GM21529 (cell line): ENCODE measurements around the gene RPS6KA2.
"Not testable (repeated sequence)": the region's sequence is repeated elsewhere in the genome, so short reads cannot be mapped to it uniquely, and the experiment has no call there.

Source experiments
- ATAC-seq: cut with Tn5 transposase; IDR thresholded peaks from one replicate; pipeline ENCODE4 v1.9.1; 2021; ENCODE audit not compliant: unreplicated experiment

Gene RPS6KA2

DNA sequence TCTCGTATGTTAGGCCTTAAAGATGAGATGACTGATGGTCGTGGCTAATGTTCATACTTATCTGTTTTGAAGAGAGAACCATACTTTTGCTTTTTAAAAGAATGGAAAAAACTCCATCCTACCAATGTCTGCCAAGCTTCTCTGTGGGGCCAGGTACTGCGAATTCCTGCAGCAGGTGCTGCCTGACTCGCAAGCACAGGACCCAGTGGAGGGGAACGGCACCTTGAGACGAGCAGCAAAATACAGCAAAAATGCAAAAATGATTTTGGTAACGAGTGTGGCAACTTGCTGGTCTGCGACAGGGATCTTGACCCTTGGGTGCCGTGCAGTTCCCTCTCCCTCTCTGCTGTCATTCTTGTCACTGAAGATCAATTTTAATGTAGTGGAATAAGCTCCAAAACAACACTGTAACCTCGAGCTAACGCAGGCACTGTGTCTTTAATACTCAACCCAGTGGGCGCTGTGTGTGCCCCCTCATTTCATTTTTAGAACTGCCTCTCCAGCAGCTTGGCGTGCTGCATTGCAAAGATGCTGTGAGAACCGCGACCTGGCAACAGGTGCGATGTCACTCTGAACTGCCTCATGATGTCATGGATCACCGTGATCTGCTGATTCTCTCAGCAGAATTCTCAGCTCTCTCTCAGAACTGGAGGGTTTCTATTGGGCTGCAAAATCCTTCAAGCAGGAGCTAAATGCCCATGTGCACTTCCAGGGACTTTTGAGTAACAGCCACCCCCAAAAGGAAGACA, 92.2 kb downstream of the RPS6KA2 start:
- no peak for ATAC-seq

DNA sequence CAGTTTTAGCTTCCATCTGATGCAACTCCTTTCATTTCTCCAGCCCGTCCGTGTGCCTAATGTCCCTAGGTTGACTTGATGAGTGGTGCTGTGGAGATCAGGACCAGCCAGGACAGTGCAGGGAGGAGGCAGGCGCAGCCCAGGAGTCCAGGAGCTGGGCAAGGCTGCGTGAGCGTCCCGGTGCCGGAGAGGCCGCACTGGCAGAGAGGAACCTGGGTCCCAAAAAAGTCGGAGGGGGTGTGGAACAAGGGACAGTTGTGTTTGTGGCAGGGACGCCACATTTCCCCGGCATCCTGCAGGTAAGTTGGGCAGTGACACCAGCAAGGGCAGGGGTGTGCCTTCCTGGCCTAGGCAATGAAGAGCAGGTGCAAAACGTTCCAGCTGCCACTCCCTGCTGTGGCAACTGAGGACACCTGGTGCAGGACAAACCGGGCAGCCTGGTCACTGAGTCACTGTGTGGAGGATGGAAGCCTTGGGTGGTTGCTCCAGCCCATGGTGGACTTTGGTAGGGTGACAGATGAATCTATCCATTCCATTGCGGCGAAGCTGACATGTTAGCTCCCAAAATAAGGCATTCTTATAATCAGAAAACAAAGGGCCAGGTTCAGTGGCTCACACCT, 93.7 kb downstream of the RPS6KA2 start:
- ATAC-seq: no peak

DNA sequence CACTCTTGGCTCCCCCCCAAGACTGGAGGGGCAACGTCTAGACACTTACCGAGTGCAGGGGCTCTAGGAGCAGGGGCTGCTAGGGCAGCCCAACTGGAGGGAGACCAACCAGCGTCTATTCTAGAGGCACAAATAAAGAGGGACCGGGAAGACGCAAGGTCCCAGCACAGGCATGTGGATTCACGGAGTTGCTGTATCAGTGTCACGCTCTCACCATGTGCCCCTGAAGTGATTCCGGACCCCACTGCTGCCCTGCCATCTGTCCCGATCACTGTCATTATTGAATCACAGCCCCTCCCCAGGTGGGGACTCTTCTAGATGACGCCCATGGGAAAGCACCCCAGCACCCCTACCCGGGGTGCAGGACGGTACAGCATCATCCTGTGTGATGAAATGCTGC, 94.7 kb downstream of the RPS6KA2 start:
- no peak for ATAC-seq

DNA sequence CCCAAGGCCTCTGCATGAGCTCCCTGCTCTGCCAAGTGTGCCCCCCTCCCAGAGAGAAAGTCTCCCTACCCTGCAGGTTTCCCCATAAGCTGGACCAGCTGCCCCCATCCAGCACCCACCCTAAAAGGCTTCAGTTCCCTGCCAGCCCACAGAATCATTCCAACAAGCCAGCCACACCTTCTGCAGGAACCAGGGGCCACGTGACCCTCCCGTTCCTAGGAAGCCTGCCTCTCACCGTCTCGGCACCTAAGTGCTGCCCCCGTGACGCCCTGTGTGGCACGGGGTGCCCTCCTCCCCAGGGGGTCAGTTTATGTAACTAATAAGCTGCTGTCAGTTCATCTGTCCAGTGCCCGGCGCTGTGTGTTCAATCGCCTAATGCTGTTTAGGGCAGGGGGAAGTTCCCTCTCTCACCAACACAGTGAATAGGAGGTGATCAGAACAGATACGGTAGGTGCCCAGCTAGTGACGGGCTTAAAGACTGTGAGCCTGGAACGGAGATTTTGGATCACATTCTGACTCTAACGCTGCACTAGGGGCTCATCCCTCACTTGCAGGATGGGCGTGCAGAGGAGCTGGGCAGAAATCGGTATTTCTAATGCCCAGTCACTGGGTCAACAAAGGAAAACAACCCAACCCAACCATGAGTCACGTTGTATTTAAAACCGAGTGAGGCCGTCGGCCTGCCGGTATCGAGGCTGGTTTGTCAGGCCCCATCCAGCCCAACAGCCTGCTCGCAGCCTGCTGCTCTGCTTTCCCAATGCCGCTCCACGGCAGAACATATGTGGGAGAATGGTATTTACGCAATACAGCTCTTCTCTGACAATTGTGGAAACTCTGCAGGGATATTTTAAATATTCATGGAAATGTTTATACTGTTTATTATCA, 96.6 kb downstream of the RPS6KA2 start:
- no peak for ATAC-seq

DNA sequence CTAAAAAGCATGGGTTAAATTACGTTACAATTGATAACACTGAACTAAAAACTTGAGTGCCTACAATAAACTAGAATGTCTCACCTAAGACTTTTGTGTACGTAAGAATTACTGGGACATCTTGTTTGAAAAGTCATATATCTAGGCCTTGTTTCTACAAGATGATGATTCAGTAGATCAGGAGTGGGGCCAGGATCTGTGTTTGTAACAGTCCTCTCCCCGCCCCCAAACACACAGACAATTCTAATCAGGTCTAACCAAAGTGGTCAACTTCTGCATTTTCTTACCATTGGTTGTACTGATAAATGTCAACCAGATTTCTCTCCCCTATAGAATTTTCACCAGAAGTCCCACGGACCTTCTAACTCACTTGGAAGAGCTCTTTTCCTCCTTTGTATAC, 97.5 kb downstream of the RPS6KA2 start:
- no peak for ATAC-seq

DNA sequence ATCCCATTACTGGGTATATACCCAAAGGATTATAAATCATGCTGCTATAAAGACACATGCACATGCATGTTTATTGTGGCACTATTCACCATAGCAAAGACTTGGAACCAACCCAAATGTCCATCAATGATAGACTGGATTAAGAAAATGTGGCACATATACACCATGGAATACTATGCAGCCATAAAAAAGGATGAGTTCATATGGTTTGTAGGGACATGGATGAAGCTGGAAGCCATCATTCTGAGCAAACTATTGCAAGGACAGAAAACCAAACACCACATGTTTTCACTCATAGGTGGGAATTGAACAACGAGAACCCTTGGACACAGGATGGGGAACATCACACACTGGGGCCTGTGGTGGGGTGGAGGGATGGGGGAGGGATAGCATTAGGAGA, 98.0 kb downstream of the RPS6KA2 start:
- ATAC-seq: not testable (repeated sequence)

DNA sequence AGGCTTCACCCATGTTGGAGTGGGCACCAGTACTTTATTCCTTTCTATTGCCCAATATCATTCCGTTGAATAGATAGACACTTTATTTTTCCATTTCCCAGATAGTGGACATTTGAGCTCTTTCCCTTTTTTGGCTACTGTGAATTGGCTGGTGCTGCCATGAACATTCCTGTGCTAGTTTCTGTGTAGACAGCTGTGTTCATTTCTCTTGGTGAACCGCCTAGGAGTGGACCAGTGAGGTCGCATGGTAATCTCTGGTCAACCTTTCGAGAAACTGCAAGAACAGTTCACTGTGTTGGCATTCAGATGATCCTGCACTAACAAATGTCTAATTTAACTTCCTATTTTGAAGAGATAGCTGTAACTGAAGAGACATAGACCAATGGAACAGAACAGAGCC, 99.2 kb downstream of the RPS6KA2 start:
- ATAC-seq: no peak

DNA sequence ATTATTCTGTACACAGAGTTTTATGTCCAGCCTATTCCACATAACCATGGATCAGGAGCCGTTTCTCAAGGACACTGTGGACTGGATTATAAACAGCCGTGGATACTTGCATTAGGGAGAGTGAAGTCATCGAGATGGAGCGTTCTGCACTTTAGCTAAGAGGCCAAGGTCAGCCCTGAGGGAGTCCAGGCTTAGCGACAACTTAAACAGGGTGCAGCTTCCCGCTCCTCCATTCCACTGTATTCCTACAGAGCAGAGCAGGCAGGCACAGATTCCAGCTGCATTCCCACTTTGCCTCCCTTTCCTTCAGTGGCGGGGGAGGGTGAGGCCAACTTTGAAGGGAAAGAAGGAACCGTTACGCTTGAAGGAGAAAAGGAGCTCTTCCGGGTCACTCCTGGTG, 100.1 kb downstream of the RPS6KA2 start:
- ATAC-seq: no peak

DNA sequence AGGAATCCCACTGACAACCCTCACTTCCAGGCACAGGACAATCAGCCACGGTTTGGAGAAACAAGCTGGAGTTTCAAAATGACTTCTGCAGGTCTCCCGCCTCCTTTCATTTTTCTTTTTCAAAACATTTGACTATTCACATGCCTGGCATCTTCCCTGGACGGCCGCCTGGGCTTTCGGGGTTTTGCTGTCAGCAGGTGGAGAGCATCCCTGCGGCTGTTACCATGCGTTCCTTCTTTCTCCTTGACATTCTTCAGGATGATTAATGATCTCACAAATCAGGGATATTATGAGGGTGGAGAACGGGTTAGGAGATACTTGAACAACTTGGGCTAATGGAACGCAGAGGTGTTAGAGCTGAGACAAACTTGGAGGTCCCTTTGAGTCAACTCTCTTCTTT, 101.5 kb downstream of the RPS6KA2 start:
- ATAC-seq: no peak

DNA sequence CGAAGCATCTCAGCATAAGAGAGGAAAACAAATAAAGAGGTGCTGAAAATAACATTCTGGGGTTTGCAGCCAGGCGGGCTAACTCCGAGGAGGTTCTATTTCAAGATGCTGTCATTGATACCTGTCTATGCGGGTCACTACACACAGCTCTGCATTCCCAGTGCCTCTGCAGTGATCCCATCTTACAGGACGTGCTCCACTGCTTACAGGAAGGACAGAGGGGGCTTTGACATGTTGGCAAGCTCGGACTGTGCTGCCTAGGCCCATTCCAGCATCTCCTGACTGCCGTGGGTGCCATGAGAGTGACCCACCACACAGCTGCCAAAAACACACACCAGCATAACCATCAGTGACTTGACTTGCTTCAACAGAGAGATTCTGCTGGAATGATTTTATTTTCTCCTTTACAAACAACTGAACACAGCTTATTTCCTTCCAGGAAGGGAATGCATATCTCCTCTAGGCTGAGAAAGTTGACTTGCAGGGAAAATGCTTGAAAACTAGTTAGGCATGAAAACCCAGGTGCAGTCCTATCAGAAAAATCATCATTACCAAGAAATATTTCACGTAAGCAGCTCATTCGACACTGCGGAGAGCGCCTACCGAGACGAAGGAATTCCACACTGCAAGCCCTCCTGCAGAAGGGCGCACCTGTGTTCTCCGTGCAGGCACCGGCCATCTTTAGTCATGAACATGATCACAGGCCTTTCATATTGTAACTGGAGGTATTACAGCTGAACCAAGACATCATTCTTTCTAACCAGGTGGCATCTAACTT, 103.1 kb downstream of the RPS6KA2 start:
- no peak for ATAC-seq

DNA sequence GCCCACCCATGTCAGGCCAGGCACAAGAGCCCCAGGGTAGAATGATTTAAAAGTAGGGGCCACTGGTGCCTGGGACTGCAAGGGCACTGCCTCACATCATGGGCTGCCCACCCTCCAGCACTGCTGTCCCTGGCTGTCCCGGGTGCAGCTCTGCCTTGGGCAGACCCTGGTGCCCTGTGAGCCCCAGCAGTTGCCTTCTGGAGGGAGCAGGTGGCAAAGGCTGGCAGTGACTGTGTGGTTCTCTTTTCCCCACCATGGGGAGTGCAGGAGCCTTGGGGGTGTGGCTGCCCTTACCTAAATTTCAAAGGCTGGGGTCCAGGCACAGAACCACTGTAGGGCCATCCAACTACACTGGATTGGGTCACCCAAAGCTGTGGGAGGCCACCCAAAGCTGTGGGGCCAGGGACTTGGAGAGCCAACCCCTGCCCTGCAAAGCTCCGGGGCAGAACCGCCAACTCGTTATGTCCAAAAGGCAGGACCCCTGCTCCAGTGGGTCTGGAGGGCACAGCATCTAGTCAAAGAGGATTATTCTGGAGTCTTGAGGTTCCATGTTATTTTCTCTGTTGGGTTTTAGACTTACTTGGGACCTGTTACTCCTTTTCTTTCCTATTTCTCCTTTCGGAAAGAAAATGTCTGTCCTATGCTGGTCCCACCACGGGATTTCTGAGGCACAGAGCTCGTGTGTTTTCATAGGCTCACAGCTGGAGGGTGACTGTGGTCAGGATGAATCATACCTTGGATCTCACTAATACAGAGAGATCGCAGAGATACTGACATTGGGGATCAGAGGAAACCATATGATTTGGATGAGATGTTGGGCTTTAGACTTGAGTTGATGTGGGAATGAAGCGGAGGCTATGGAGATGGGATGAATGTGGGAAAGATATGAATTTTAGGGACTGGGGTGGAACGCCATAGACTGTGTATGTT, 105.9 kb downstream of the RPS6KA2 start:
- no peak for ATAC-seq

DNA sequence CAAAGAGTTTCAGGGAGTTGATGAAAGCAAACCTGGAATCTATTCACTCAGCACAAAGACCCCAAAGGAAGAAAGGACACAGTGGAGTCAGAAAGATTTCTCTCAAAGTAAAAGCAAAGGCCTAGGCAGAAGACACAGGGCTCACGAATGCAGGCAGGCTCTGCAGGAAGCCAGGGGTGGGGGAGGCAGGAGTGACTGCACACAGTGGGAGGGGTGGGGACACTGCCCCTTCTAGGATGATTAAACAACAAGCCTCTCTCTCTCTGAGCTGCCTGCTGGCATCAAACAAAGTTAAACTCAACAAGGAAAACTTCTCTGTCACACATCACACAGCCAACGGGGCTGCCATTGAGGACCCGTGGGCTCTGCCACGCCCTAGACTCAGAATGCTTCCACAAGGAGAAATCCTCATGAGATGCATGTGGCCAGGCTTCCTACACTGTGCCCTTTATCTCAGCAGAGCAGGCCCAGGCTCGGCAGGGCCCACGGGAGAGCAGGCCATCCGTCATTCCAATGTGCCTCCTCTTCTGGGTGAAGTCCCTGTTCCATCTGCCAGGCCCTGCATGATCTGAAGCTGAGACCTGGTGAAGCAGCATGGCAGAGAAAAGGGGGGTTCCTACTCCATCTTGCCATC, 110.7 kb downstream of the RPS6KA2 start:
- no peak for ATAC-seq

DNA sequence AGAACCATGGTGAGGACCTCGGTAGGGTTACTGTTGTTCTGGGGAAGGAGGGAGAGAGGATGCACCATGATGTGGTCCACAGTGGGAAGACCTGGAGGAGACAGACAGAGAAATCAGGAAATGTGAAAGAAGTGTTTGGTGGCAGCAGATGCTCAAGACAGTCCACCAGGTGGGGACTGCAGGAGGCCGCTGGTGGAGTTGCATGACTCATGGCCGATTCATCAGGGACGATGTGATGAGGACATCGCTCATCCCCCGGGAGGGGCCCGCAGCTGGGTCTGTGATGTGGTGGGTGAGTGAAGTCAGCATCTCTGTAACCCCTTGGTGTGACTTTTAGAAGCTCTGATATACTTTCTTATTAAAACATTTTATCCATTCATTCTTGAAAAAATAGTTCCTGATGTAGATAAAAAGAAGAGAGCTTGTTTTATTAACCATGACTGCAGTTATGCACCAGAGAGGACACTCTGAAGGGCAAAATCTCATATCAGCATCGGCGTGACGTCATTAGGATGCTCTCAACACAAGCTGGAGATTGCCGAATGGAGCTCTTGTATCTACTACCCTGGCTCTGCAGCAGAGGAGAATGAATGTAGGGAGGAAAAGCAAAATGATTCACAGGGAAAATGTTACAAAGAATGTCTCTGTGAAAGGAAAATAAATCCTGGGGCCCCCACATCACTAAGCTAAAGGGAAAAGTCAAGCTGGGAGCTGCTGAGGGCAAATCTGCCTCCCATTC, 111.8 kb downstream of the RPS6KA2 start:
- ATAC-seq: no peak

DNA sequence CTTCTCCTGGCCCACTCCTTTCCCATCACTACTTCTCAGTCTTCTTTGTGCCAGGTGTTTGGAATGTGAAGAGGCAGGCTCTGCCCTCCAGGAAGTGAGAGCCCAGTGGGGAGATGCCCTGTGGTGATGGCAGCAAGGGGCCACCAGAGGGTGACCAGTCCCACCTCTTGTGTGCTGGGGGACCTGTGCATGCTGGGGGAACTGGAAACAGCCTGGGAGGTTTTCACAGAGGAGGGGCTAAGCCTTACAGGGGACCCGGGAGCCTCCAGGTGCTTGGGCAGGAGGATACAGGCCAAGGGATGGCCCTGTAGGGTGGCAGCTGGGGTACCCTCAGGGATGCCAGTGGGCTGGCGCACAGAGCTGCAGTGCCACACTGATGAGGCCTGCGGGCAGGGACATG, 112.9 kb downstream of the RPS6KA2 start:
- ATAC-seq: no peak

DNA sequence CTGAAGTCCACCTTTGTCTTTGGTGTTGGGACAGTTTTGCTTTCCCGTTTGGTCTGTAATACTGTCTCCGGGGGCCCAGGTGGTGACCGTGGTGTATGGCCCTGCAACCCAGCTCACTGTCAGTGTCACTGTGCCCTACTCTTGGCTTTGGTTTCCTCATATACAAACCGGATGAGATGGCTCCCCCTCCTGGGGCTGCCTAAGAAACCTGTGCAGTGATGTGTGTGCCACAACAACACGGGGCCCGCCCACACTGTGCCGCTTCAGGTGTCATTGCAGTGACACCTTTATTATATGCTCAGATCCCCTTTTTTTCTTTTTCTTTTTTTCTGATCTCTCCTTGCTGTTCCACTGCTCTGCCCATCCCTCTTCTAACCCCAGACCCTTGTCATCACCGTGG, 114.5 kb downstream of the RPS6KA2 start:
- peak; percentile 99 for ATAC-seq

DNA sequence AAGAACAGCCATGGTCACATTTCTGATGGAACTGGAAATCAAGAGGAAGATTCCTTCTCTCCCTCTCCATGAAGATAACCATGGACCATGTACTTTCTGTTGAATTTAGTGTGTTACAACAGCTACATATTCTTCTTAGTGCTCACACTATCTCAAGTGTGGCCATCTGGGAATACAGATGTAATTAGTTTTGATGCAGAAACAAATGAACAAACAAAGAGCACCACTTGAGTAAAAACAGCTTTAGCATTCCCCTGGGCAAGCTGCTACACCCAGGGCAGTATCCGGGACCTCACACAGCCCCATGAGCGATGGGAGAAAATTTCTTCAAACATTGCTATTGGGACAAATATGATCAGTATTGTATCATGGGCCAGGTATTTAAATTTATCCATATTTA, 115.7 kb downstream of the RPS6KA2 start:
- no peak for ATAC-seq

DNA sequence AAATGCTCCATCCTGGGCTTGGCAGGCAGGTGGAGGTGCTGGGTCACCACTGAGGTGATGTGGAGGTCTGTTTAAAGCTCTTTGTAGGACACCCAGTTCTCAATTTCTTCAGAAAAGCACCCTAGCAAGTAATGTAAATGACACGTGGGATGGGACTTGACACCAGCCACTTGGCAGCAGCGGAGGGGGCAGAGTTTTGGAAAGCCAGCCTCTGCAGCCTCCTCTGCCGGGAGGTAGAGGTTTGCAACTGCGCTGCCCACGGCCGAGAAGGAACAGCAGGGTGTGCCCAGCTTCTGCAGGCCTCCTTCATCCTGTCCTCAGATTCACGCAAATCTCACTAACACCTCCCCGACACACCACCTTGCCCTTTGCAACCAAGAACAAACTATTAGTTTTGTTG, 117.9 kb downstream of the RPS6KA2 start:
- no peak for ATAC-seq

DNA sequence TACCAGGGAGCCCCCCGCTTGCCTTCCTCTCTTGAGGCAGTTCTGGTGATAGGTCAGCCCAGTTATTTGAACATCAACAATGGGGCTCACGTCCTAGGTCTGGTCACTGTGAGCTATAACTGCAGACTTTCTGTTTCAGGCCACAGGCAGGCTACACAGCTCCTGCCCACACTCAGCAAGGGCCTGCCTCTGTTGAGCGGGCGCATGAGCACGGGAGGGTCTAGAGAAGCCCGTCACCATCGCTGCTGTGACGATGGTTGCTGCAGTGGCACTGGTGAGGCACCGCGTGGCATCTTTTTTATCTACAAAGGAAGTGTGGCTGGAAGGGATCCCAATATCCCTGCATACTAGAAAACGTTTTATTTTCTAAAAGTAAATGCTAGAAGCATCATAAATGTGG, 118.3 kb downstream of the RPS6KA2 start:
- ATAC-seq: no peak
